Left lung (tissue), 10 donors: ENCODE data around the gene PPP6R1. TPM values are rescaled to one million over a fixed set of nuclear protein-coding genes. Genes with fewer than 3 reads are reported as not detected.

Experiments
- ATAC-seq: fragments of 200-7000 bp; cut with Tn5 transposase; one replicate; pipeline ENCODE4 v1.9.1; 2020; ENCODE audit warnings: moderate library complexity
- DNase-seq, 4 donors: peaks; one replicate each; pipeline ENCODE4 v3.0.0-alpha.2; 2013 to 2020
- H3K27ac ChIP-seq, 2 donors: fragments of 200-600 bp; sonication (generic) in 1 of 2; one replicate each; pipeline versions ENCODE4 v1.5.0 to v1.8.0; 2020 to 2021
- H3K27me3 ChIP-seq, 2 donors: fragments of 200-600 bp; sonication (generic) in 1 of 2; one replicate each; pipeline versions ENCODE4 v1.5.0 to v1.8.0; 2020 to 2021
- H3K36me3 ChIP-seq, 2 donors: fragments of 200-600 bp; sonication (generic) in 1 of 2; one replicate each; pipeline versions ENCODE4 v1.5.0 to v1.8.0; 2020 to 2021
- H3K4me1 ChIP-seq, 2 donors: fragments of 200-600 bp; one replicate each; pipeline ENCODE4 v1.8.0; 2021
- H3K4me3 ChIP-seq, 2 donors: fragments of 200-600 bp; sonication (generic) in 1 of 2; one replicate each; pipeline versions ENCODE4 v1.5.0 to v1.8.0; 2020 to 2021; ENCODE audit warnings: mild to moderate bottlenecking in 1 of 2
- H3K9me3 ChIP-seq, 2 donors: fragments of 200-600 bp; sonication (generic) in 1 of 2; one replicate each; pipeline versions ENCODE4 v1.5.0 to v1.8.0; 2020 to 2021
- intact Hi-C, 2 donors: fragments of 100-400 bp; cut with DNase I; formaldehyde crosslinking; loops; one replicate each; pipeline versions ENCODE4 v1.11.2 to v1.14.2; 2022
- polyA plus RNA-seq, 6 donors: library from polyadenylated mRNA; unstranded; fragments of 120-200 nt; gene quantifications; one replicate each; pipeline ENCODE4 v1.2.1, GENCODE V29; 2013; ENCODE audit not compliant: insufficient read length in 6 of 6
- total RNA-seq, 2 donors: library from RNA; stranded (reverse); fragmentation: NEBNext Ultra II Directional; extraction: Animal tissue kit (Norgen Biotek cat#: 25700); gene quantifications; one replicate each; pipeline ENCODE4 v1.2.1, GENCODE V29; 2021
- TF ChIP-seq, protein P1 (sequence below), 2 donors: fragments of 200-600 bp; sonication (generic) in 1 of 2; IDR thresholded peaks; one replicate each; pipeline versions ENCODE4 v1.5.0 to v1.8.0; 2021; ENCODE audit warnings: antibody characterized with exemption in 2 of 2
- donor health status: DM: no; HTN: yes; CAD: no.
- donor health status: DM: no; HTN: no; CAD: no.

PPP6R1 gene
- total and polyA plus RNA-seq, 8 donors = 33.4 to 81.8 (median 41.8) TPM

DNA sequence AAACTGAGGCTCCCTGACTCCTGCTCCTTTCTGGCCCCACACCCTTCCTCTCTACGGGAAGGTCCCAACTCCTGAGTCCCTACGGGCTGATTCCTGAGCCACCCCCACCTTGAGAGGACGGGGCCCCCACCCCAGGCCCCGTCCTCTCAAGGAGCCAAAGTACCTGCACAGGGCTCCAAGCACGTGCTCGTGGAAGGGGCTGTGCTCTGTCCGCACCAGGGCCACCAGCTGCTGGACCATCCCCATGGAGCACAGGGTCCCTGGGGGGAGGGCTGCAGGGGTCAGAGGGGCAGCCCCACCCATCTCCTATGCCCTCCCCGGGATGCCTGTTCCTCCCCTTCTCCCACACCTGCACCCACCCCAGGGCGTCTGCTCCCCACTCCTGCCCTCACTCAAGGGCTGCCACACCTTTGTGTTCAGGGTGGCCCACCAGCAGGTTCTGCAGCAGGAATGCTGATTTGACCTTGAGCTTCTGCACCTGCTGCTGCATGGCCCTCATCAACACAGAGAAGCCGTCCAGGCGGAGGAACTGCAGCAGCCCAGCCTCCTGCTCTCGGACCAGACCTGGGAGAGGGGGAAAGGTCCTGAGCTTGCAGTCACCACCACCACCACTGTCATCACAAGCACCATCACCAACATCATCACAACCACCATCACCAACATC, 7.0 kb upstream of the PPP6R1 start:
- no peak overlapping the region for H3K27ac ChIP-seq
- H3K4me1 ChIP-seq = no peaks in the 10 kb centered on the region
- DNase-seq (peak in 1 of 4 donors; percentile 31), ATAC-seq (no peak)
- no peaks in the 10 kb centered on the region for H3K9me3 ChIP-seq
- peaks cover 0 to 10% of the 10 kb centered on the region in 2 donors for H3K36me3 ChIP-seq
- no peaks in the 10 kb centered on the region for H3K27me3 ChIP-seq
- intact Hi-C loops = no loop called here
- TF ChIP-seq, protein P1, sequence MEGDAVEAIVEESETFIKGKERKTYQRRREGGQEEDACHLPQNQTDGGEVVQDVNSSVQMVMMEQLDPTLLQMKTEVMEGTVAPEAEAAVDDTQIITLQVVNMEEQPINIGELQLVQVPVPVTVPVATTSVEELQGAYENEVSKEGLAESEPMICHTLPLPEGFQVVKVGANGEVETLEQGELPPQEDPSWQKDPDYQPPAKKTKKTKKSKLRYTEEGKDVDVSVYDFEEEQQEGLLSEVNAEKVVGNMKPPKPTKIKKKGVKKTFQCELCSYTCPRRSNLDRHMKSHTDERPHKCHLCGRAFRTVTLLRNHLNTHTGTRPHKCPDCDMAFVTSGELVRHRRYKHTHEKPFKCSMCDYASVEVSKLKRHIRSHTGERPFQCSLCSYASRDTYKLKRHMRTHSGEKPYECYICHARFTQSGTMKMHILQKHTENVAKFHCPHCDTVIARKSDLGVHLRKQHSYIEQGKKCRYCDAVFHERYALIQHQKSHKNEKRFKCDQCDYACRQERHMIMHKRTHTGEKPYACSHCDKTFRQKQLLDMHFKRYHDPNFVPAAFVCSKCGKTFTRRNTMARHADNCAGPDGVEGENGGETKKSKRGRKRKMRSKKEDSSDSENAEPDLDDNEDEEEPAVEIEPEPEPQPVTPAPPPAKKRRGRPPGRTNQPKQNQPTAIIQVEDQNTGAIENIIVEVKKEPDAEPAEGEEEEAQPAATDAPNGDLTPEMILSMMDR (IDR thresholded peaks at IDR 0.05) = no peak
- H3K4me3 ChIP-seq = no peak overlapping the region

DNA sequence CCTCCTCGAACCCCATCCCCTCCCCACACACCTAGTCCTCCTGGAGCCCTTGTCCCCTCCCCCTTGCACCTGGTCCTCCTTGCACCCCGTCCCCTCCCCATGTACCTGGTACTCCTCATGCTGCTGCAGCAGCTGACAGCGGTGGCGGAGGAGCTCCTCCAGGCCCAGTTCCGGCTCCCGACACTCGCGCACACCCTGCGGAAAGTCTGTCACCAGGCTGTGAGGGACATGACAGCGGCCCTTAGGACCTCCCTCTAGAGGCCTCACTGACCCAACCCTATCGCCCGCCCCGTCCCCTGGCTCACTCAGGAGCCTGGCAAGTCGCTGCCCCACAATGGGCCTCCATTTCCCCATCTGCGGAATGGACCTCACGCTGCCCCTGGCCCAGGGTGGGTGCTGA, 6.4 kb upstream of the PPP6R1 start:
- DNase-seq (no peak), ATAC-seq (no peak)
- TF ChIP-seq, protein P1 (IDR thresholded peaks at IDR 0.05) = no peak
- H3K36me3 ChIP-seq = peaks cover 0 to 10% of the 10 kb centered on the region in 2 donors
- no peaks in the 10 kb centered on the region for H3K9me3 ChIP-seq
- peaks cover 0 to 2% of the 10 kb centered on the region in 2 donors for H3K4me1 ChIP-seq
- intact Hi-C loops = no loop called here
- no peaks in the 10 kb centered on the region for H3K27me3 ChIP-seq
- H3K4me3 ChIP-seq = no peak overlapping the region
- no peak overlapping the region for H3K27ac ChIP-seq

DNA sequence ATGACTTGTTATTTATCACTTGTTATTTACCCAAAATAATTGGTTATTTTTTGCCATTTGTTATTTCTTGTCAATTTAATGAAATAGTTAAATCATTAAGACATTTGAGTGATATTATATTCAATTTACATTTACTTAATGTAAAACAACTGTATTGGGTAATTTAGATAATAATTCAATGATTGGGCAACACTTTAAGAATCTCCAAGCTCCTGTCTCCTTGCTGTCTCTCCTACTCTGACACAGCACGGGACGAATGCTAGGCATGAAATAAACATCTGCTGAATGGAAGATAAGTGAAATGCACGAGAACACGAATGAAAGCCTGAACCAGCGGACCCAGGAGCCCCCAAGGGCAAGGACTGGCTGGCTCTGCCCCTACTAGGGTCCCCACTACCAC, 5.7 kb upstream of the PPP6R1 start:
- Histone ChIP-seq H3K4me1 (peaks cover 4 to 8% of the 10 kb centered on the region in 2 donors), H3K27me3 (no peaks in the 10 kb centered on the region), H3K36me3 (peaks cover 0 to 10% of the 10 kb centered on the region in 2 donors), H3K27ac (no peak overlapping the region), H3K4me3 (no peak overlapping the region), H3K9me3 (no peaks in the 10 kb centered on the region)
- ATAC-seq (no peak), DNase-seq (peak in 1 of 4 donors; percentile 17)
- intact Hi-C loops = no loop called here
- TF ChIP-seq, protein P1 (IDR thresholded peaks at IDR 0.05) = no peak

DNA sequence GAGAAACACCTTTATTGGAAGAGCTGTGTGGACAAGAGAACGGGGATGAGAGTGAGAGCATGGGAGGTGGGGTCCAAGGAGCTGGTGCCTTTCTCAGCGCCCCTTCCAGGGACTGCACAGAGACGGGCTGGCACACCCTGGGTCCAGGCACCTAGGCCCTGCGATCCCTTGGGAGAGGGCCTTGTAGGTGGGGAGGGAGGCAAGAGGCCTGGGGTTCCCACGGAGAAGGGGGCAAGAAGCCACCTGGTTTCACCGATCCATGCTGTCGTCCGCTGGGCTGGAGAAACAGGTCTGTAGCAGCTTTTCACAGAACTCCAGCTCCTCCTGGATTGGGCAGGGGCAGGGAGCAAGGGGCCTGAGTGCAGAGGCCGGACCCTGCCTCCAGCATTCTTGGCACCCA, 3.5 kb upstream of the PPP6R1 start:
- intact Hi-C loops = no loop called here
- DNase-seq (no peak), ATAC-seq (no peak)
- no peaks in the 10 kb centered on the region for H3K27me3 ChIP-seq
- no peaks in the 10 kb centered on the region for H3K9me3 ChIP-seq
- no peak overlapping the region for H3K27ac ChIP-seq
- H3K36me3 ChIP-seq = peaks cover 0 to 10% of the 10 kb centered on the region in 2 donors
- peaks cover 4 to 14% of the 10 kb centered on the region in 2 donors for H3K4me1 ChIP-seq
- H3K4me3 ChIP-seq = no peak overlapping the region
- TF ChIP-seq, protein P1 (IDR thresholded peaks at IDR 0.05) = no peak

DNA sequence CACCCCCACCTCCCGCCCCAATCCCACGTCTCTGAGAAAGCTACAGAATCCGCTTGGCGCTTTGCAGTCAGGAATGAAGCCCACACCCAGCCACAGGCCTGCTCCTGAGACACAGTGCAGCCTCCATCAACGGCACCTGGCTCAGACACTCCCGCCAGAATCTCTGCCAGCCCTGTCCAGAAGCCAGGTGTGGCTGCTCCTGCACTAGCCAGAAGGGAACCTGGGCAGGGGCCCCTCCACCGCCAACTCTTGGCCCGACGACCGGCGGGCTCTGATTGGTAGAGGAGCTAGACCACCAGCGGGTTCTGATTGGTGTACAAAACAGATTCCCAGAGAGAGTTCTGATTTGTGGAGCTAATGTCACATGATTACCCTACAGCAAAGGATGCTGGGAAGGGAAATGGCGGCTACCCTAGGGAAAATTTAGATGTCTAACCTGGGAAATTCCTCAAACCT, 2.9 kb upstream of the PPP6R1 start:
- no peak for ATAC-seq
- H3K27ac ChIP-seq = no peak overlapping the region
- TF ChIP-seq, protein P1 (IDR thresholded peaks at IDR 0.05) = no peak
- peaks cover 11 to 20% of the 10 kb centered on the region in 2 donors for H3K4me1 ChIP-seq
- no peaks in the 10 kb centered on the region for H3K27me3 ChIP-seq
- intact Hi-C loops = no loop called here
- no peaks in the 10 kb centered on the region for H3K9me3 ChIP-seq
- no peak overlapping the region for H3K4me3 ChIP-seq
- peaks cover 0 to 10% of the 10 kb centered on the region in 2 donors for H3K36me3 ChIP-seq
- DNase-seq = no peak
